GM18867 (cell line): Measurements from ENCODE around the gene OSCP1.

Experiments
- ATAC-seq: cut with Tn5 transposase; IDR thresholded peaks from one replicate; pipeline ENCODE4 v1.9.1; 2021; ENCODE audit warnings: mild to moderate bottlenecking, moderate library complexity; ENCODE audit not compliant: unreplicated experiment

The OSCP1 gene

DNA sequence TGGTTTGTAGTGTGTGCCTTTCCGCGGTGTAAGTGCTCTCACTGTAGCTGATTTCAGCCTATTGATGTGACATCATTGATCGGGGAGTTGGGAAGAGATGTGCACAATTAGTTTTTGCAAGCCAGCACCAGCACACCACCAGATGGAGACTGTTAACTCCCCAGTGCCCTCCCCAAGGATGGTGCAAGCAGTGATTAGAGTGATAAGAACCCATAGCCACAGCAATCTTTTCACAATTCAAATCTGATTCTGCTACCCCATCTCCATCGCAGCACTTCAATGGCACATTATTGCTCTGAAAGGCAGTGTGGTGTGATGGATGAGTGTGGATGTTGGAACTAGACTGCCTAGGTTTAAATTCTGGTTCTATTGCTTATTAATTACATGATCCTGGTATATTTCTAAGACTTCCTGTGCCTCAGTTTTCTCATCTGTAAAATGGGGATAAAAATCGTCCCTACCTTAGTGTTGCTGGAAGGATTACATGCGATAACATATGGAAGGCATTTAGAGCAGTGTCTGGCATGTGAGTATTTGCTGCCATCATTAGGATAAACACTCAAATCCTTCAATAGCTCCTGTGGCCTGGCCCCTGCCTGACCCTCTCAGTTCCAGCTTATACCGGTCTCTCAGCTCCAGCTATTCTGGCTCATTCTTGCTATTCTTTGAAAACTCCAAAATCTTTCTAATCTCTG lies 25.8 kb upstream of the OSCP1 start:
- ATAC-seq = no peak

DNA sequence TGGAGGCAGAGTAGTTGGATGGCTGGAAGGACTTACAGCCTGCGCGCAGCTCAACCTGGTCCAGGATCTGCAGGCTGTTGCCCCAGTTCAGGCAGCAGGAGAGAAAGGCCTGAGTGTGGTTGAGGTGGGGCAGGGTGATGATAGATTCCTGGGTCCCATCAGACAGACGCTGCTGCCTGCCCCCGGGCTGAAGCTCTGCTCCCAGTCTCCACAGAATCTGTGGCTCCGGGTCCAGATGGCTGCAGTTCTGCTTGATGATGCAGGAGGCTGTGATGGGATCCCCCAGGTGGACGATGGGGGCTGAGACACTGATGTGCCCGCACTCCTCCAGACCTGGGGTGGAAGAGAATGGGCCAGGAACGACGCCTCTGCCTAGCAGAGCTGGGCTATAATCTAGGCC lies 25.1 kb upstream of the OSCP1 start:
- no peak for ATAC-seq

DNA sequence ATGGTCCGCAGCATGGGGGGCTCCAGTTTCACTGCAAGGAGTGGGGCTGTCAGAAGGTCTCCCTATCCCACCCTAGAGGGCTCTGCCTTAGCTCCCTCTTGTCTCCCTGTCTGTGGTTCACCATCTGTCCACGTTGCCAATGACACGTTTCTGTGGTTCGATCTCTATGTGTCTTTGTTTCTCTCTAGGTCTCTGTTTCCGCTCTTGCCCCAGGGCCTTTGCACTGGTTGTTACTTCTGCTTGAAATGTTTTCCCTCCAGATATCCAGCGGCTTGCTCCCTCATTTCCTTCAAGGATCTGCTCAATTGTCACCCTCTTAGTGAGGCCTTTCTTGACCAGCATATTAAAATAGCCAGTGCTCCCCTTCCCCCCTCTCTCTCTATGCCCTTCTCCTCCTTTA lies 22.4 kb upstream of the OSCP1 start:
- ATAC-seq = no peak

DNA sequence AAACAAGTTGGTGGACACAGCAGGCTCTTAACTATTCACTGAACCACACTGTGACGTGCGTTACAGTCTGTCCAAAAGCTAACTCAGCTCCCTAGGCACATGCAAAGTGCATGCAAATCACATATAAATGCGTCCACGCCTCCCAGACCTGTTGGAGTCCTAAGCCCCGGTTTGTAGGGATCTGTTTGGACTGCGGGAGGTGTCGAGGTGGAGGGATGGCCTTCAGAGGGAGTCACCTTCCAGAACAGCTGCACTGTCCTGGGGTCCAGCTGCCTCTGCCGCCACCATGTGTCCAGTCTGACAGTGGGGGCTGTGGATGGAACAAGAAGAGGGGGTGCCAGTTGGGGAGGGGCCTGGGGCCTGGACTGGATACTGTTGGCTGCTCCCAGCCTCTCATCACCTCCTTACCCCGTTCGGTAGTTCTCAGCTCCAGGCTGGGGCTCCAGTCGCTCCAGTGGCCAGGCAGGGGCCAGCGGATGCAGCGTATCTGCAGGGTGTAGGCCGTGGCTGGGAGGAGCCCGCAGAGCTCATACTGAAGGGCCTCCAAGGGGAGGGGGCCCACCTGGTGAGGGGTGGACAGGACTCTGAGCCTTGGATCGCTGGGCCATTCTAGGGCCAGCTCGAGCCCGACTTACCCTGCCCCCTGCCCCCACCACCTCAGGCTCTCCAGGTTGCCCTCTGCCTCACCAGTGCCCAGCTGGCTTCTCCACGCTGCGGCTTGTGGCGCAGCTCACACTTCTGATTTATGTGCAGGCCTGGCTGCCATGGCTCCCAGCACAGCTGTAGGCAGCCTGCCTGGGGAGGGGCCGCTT lies 21.8 kb upstream of the OSCP1 start:
- ATAC-seq = no peak

DNA sequence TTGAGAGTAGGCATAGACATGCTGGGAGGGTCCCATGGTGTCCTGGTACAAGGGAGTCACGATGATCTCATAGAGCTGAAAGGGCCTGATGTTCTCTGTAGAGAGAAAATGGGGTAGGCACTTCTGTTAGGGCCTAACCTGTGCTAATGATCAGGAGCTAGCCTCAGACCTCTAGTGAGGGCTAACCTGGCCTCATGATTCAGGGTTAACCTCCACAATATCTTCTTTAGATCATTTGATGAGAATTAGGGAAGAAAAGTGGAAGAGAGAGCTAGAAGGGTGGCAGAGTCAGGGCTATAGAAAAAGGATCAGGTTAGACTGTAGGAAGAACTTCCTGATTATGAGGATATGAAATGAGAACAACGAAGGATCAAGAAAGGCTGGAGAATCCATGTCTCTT lies 18.9 kb upstream of the OSCP1 start:
- ATAC-seq = no peak

DNA sequence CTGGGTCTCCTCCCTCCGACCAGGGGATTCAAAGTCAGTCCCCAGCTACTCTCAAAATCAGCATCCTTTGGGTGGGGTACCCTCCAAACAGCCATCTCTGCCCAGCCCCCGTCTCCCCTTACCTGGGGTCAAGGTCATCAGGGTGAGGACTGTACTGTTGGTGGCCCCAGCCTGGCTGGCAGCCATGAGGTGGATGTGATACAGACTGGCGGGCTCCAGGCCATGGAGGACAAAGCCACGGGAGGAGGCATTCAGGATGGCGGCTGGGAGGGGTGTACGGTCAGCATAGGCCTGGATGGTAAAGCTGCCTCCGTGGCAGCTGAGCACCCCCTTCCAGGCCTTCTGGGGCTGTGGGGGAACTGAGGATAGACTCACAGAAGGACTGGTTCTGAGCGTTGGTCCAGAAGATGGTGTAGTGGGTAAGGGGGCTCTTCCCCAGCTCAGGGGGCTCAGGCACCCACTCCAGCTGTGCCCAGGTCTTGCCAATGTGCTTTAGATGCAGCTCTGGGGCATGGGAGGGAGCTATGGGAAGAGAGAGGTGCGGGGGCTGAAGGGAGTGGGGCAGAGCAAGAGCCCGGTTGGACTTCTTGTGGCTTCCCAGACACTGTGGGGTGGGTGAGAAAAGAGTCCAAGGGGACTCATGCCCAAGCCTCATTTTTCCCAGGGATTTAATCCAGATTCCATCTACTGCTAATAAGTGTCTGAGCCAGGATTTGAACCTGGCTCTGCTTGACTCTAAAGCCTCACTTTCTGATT lies 17.6 kb upstream of the OSCP1 start:
- ATAC-seq = no peak

DNA sequence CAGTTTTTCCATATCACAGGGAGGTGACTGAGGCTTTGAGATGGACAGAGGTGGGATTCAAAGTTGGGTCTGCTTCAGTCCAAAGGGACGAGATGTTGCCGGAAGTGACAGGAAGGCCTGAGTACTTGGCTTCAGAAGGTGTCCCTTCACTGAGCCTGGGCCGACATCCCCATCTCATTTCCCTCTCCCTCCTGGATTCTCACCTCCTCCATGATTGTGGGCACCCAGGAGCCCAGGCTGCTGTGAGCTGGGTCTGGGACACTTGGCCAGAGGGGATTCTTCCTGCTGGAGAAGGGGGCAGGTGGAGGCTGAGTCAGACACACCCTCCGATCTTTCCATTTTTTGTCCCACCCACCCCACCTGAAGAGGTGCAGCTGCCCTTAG lies 16.8 kb upstream of the OSCP1 start:
- ATAC-seq = no peak

DNA sequence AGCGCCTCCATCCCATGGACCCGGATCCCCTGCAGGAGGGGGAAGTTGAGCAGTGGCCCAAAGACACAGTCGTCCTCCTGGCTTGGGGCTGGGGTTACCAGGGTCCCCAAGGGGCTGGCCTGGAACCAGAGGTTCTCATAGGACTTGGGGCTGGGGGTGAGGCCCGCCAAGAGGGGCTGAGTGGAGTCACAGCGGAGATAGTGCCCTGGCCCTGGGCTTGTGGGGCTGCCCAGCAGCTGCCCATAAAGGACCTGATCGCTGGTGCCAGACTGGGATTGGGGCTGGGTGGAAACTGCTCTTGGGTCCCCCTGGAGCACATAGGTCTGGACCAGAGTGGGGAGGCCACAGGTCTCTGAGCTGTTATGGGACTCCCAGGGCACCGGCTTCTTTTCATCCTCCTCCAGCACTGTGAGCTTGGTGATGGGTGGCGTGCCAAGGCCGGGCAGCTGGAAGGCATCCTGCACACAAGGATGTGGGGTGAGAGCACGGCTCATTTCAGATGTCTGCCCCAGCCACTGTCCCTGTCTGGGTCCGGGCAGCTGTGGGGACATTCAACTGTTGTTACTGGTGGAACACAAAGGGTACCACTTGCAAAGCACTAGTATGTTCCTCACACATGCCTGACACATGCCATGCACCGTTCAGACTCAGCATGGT lies 16.2 kb upstream of the OSCP1 start:
- ATAC-seq = no peak

DNA sequence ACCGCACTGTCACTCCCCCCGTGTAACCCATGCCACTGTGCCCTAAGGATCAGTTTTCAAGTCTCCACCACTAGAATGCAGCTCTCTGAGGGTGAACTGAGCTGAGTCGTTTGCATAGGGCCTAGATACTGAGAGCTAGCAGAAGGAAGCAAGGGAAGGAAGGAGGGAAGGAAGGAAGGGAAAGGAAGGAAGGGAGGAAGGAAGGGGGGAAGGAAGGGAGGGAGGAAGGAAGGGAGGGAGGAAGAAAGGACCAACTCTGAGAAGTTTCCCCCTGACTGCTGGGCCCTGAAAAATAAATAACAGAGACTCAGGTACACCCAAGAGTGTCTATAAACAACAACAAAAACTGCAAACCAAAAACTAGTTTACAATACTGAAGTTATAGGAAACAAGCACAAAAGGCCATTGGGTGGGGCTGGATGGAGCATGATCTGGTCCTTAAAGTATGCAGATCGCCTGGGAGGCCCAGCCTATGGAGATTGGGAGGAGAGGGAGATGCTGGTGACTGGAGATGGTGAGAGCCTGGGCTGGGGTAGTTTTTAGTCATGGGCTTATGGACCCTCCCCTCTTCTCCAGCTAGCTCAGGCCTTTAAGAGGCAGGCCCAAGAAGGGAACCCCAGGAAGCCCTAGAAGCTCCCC lies 15.6 kb upstream of the OSCP1 start:
- ATAC-seq = no peak

DNA sequence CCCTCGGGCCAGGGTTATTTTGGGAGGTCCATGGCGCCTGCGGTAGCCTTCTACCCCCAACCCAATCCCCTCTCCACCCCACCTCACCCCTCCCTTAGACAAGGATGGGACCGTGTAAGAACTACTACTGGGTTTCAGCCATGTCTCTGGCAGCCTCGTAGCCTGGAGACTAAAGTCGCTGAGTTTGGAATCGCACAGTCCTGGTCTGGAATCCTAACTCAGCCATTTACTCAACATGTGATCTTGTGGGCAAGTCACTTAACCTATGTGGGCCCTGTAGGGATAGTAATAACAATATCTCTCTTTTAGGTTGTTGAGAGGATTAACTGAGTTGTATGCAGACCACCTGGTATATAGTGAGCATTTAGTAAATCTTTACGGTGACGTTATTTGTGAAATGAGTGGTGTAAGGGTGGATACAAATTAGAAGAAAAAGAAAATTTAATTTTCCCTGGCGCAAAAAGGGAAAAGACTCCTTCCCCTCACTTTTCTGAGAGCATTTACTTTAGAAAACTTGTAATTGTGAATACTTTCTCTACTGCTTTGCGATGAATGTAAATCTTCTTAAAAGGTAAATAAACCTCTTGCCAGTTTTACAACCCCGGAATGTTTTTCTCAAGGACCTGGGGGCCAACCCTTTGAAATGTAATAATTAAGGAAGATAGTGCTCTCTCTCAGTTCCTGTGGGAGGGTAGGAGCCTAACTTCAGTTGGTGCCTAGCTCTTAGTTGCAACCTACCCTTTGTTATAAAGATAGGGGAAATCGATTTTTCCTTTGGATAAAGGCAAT lies 14.5 kb upstream of the OSCP1 start:
- ATAC-seq = peak; percentile 36

DNA sequence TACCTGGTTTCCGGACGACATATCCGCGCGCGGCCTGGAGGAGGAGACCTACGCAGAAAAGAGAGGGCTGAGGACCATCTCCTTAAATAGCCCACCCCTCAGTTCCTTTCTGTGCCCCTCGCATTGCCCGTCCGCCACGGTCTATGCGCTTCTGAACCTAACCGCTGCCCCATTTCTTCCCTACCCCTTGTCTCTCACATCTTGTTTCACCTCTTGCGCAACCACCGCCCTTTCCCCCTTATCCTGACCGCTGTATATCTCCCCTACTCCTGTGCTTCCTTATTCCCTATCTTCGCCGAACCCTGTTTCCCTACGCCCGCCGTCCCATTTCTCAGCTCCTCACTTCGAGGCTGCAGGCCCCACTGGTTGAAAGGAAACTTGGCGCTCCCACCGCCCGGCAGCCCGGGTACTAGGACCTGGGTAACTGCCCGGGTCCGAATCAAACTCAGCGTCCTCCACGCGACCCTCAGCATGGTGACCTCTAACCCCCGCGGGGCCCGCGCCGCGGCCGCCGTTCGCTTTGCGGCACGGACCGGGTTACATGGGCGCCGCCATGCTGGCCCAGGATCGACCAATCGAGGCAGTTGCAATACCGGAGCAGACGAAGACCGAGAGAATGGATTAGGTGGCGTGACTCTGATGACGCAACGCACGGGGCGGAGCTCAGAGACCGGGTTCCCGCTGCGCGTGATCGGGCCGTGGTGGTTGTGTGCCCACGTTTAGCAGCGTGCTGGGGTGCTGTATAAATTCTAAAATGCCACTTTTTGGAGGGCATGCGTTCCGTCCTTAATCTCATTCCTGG lies 13.8 kb upstream of the OSCP1 start, which contains the start of gene MRPS15:
MRPS15 (minus strand) TSS at position 582 of the 802 bp plus-strand sequence; CDS start at position 473, 109 bp downstream.
- peak; percentile 87 for ATAC-seq

DNA sequence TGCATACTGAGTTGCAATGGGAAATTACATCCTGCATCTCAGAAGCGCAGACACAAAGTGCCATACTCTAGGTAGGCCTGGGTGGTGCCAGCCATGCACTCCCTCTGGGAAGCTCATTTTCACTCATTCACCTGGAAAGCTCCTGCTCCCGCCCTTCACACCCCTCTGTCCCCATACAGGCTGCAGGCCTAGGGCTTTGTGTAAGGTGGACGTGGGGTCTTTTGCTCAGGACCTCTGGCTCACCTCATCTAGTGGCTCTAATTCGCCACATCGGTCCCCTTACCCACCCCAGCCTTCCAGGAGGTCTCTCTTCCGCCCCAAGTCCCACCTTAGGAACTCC lies 13.2 kb upstream of the OSCP1 start:
- ATAC-seq = no peak

DNA sequence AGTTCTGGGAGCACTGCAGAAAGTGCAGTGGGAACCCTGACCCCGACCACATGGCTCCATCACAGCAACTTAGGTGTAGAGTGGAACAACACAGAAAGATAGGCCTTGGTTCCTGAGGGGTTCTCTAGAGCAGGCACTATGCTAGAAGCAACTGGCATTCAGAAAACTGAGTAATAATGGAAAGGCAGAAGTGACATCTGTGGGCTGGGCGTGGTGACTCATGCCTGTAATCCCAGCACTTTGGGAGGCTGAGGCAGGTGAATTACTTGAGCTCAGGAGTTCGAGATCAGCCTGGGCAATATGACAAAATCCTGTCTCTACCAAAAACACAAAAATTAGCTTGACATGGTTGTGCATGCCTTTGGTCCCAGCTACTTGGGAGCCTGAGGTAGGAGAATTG lies 8.7 kb upstream of the OSCP1 start:
- no peak for ATAC-seq

DNA sequence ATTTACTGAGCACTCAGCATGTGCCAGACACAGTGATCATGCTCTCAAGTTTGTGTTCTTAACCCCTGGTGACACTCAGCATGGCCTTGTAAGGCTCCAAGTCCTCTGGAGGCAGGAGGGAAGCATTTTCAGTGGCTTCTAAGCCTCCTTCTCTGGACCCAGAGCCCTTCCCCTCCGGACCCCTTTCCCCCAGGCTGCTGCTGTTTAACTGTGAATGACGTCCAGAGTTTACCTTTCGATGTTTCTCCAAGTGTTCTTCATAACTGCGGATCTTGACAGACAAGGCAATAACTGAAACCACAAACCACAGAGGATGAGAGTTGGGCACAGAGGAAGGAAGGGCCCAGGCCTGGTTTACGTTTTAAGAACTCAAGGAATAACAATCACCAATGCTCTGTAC lies 7.4 kb upstream of the OSCP1 start:
- no peak for ATAC-seq

DNA sequence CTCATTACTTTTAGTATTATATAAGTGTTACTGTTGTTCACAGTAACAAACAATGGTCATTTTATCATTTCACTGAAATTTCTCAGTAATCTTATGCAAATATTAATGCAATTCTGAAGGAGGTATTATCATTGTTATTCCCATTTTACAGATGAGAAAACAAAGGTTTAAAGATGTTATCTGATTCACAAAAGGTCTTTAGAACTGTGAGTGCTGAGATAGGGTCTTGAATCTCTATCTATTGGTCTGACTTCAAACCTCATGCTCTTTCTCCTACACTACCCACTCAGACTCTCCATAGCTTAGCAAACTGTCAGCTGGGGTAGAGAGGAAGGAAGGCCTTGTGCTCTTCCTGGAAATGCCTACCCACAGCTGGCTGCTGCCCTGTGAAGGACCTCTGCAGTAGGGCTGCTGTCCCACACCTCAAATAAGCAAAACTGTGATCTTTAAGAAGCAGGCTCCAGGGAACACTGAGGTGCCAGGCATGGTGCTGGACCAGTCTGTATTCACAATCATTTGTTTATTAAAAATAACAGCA lies 6.2 kb upstream of the OSCP1 start:
- no peak for ATAC-seq

DNA sequence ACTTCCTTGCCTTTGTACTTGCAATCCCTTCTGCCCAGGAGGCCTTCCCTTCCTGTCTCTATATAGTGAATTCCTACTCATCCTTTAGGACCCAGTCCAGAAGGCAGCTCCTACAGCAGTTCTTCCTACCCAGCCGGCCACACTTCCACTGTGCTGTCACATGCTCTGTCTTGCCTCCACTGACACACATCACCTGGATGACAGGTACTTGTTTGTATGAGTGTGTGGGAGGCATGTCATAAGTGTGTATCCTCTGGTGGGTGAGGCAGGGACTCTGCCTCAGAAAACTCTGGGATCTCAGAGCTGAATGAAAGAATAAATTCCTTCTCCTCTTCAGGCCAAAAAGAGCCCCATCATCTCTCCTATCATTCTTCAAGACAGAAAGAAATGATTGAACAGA lies 5.1 kb upstream of the OSCP1 start:
- ATAC-seq = no peak

DNA sequence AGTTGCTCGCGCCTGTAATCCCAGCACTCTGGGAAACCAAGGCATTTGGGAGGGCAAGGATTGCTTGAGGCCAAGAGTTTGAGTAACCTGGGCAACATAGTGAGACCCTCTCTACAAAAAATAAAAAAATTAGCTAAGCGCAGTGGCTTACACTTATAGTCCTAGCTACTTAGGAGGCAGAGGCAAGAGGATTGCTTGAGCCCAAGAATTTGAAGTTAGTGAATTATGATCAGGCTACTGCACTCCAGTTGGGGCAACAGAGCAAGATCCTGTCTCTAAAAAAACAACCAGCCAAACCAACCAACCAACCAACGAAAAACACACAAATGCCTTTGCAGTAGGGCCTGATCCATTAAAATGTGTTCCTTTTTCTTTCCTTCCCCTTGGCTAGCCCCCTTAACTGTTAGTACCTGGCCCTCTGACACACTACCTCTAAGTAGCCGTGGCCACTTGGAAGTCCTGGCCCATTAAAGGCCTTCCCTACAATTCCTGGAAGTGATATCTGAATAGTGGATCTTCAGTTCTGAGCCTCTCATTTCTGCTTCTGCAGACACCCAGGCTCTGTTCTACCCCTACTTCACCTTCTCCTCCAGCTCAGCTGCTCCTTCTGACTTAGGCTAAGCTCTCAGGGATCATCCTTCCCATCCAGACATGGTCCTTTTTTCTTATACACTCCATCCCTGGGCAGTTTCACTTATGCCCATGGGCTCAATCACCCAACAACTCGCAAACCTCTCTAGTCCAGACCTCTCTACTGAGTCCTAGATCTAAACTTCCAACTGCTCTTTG lies 3.5 kb upstream of the OSCP1 start:
- no peak for ATAC-seq

DNA sequence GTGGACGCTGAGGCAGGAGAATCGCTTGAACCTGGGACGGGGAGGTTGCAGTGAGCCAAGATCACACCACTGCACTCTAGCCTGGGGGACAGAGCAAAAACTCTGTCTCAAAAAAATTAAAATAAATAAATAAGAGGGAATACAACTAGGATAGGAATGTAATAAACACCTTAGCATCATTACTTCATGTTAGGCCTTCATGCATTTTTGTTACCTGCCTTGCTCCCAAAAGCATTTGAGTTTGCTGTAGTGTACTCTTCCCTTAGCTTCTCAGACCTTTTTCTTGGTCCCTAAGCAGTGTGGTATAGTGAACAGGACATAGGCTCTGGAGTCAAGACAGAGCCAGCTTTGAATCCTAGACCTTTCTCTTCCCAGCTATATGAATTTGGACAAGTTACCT lies 2.8 kb upstream of the OSCP1 start:
- ATAC-seq = no peak
